HepG2 (cell line): Measurements from ENCODE around the gene CARS2. TPM values are rescaled to one million over a fixed set of nuclear protein-coding genes. Genes with fewer than 3 reads are reported as not detected.
A peak's percentile ranks its signal among the peaks of the same experiment; 100 is the strongest.

Experiments used
- ATAC-seq: fragments of 200-7000 bp; cut with Tn5 transposase; 3 replicates; pipeline ENCODE4 v1.9.1; 2020; ENCODE audit warnings: mild to moderate bottlenecking, moderate library complexity
- BruUV-seq: library from RNA; stranded (reverse); fragments of 400-500 nt; replicated peaks from 2 replicates; lab custom pipeline; 2021; lab: Mats Ljungman, UMichigan
- CTCF ChIA-PET: fragments of 300-600 bp; formaldehyde crosslinking; extraction: SDS; loops from one replicate; lab custom pipeline; 2021; ENCODE audit warnings: low total read pairs, inconsistent platforms, low intra/inter-chr PET ratio; lab: Yijun Ruan, JAX
- POLR2A ChIA-PET: fragments of 350-600 bp; sonication (Branson Sonifier 250); formaldehyde crosslinking; loops from one replicate; lab custom pipeline; 2020; ENCODE audit warnings: antibody characterized with exemption, inconsistent platforms; lab: Yijun Ruan, JAX
- DNase-seq: peaks from one replicate; pipeline ENCODE4 v3.0.0-alpha.2; 2015; ENCODE audit warnings: low spot score
- FAIRE-seq: peaks from 3 replicates; lab custom pipeline; 2011; peaks lifted over from hg19 to GRCh38; lab: Jason Lieb, UNC
- H2AFZ ChIP-seq: one replicate; pipeline ENCODE4 v1.6.1; 2011; ENCODE audit warnings: low read length, inconsistent platforms
- H3K27ac ChIP-seq: fragments of 300-600 bp; 3 replicates; pipeline ENCODE4 v1.8.0; 2011; ENCODE audit warnings: mixed run types, mild to moderate bottlenecking, mixed read lengths, low read length, inconsistent platforms; ENCODE audit not compliant: insufficient read depth; ENCODE audit errors: extremely low read length
- H3K27me3 ChIP-seq, 2 experiments: fragments of 200-600 bp in 1 of 2; 2 replicates in 1 of 2; 3 replicates in 1 of 2; pipeline versions ENCODE4 v1.6.0 to v1.8.0; 2011; ENCODE audit warnings: low read length in 2 of 2, mild to moderate bottlenecking in 2 of 2, moderate library complexity in 2 of 2, inconsistent platforms in 1 of 2; ENCODE audit not compliant: insufficient read depth in 2 of 2, control insufficient read depth in 1 of 2
- H3K36me3 ChIP-seq, 2 experiments: fragments of 200-600 bp in 1 of 2; replicated peaks in 1 of 2; 2 replicates in 1 of 2; 3 replicates in 1 of 2; pipeline versions ENCODE4 v1.5.1 to v1.8.0; 2011; ENCODE audit warnings: low read length in 2 of 2, inconsistent platforms in 1 of 2; ENCODE audit not compliant: insufficient read depth in 2 of 2, control insufficient read depth in 1 of 2
- H3K4me1 ChIP-seq: 2 replicates; pipeline ENCODE4 v1.5.1; 2012; ENCODE audit warnings: low read length, inconsistent platforms; ENCODE audit not compliant: insufficient read depth
- H3K4me2 ChIP-seq: 2 replicates; pipeline ENCODE4 v1.6.0; 2011; ENCODE audit warnings: low read depth, low read length, inconsistent platforms
- H3K4me3 ChIP-seq, 3 experiments: fragments of 200-600 bp in 1 of 3; sonication (generic), shearing (Covaris generic) in 1 of 3; replicated peaks in 1 of 3; 2 replicates each; pipeline ENCODE4 v1.5.1; 2011 to 2016; ENCODE audit warnings: low read length in 3 of 3, inconsistent platforms in 2 of 3, low read depth in 2 of 3, mild to moderate bottlenecking in 2 of 3, control low read depth in 1 of 3, mixed read lengths in 1 of 3; ENCODE audit not compliant: insufficient read depth in 1 of 3
- H3K79me2 ChIP-seq: one replicate; pipeline ENCODE4 v1.6.1; 2011; ENCODE audit warnings: low read length, inconsistent platforms; ENCODE audit not compliant: insufficient read depth
- H3K9ac ChIP-seq: 2 replicates; pipeline ENCODE4 v1.6.0; 2011; ENCODE audit warnings: mild to moderate bottlenecking, low read depth, low read length, inconsistent platforms; ENCODE audit not compliant: insufficient read depth
- H3K9me3 ChIP-seq: 2 replicates; pipeline ENCODE4 v1.5.1; 2012; ENCODE audit warnings: mild to moderate bottlenecking, low read length
- H4K20me1 ChIP-seq: 2 replicates; pipeline ENCODE4 v1.6.0; 2011; ENCODE audit warnings: inconsistent platforms, mild to moderate bottlenecking, low read length, moderate library complexity; ENCODE audit not compliant: insufficient read depth
- AGO2 ChIP-seq: fragments of 200-400 bp; formaldehyde crosslinking; optimal IDR thresholded peaks from 2 replicates; pipeline ENCODE3; 2017; ENCODE audit warnings: mild to moderate bottlenecking, low read depth, low read length, moderate library complexity
- CENPT ChIP-seq: sonication (generic); formaldehyde crosslinking; IDR thresholded peaks from 2 replicates; pipeline ENCODE4 v1.8.0; 2022; ENCODE audit warnings: low read depth, mild to moderate bottlenecking, moderate library complexity, missing genetic modification reagents
- IKZF1 ChIP-seq: fragments of 450-650 bp; IDR thresholded peaks from 2 replicates; pipeline ENCODE4 v1.7.1; 2016
- PRDM10 ChIP-seq: sonication (generic); formaldehyde crosslinking; IDR thresholded peaks from 2 replicates; pipeline ENCODE4 v1.4.0; 2020; ENCODE audit warnings: low read depth, missing genetic modification reagents
- ZNF264 ChIP-seq: sonication (generic); formaldehyde crosslinking; IDR thresholded peaks from 2 replicates; pipeline ENCODE4 v1.4.0; 2020; ENCODE audit warnings: missing genetic modification reagents
- ZNF331 ChIP-seq: sonication (generic); formaldehyde crosslinking; IDR thresholded peaks from 2 replicates; pipeline ENCODE4 v1.4.0; 2020; ENCODE audit warnings: missing genetic modification reagents
- WGBS: methylation state at CpG from one replicate; pipeline ENCODE4 v1.1.6; 2017; ENCODE audit warnings: low lambda C conversion rate; 5-methylcytosine and 5-hydroxymethylcytosine counted together
- in situ Hi-C: cut with HindIII; loops from 2 replicates; pipeline ENCODE4 v1.10.0; 2017; ENCODE audit warnings: low pct_unique_long_range_greater_than_20kb; ENCODE audit not compliant: extremely low pct_ligation_motif_present
- intact Hi-C: fragments of 100-400 bp; cut with micrococcal nuclease; formaldehyde crosslinking; loops from one replicate; pipeline ENCODE4 v1.10.0; 2022; ENCODE audit not compliant: unreplicated experiment
- polyA plus RNA-seq, 8 experiments: library from polyadenylated mRNA; depleted of rRNA in 3 of 8; stranded (reverse) in 7 of 8; unstranded in 1 of 8; fragments of >200 nt; fragmentation: Illumina TruSeq in 4 of 8; extraction: Trizol in 4 of 8; gene quantifications; 2 replicates each; pipeline versions ENCODE4 v1.2.1 to v1.2.3, GENCODE V29; 2011 to 2016; ENCODE audit warnings: low read depth in 4 of 8, missing spikeins in 1 of 8, mixed read lengths in 1 of 8; ENCODE audit not compliant: insufficient read depth in 1 of 8
- total RNA-seq, 5 experiments: library from RNA; depleted of rRNA; stranded (reverse); fragments of >200 nt; fragmentation: Illumina TruSeq; extraction: Trizol; gene quantifications; 2 replicates each; pipeline ENCODE4 v1.2.3, GENCODE V29; 2016; ENCODE audit warnings: low read depth in 1 of 5

CARS2 gene
- total and polyA plus RNA-seq, 2 of the 13 experiments (the other 11 are each of a cell fraction or from before 2014, with no cell fraction given) = 41.1 to 59.3 TPM

GRCh38 chr13:110642291-110642981 lies 63.5 kb downstream of the CARS2 start:
- no peaks in the 10 kb centered on the region for H3K79me2 ChIP-seq
- CTCF ChIA-PET = no interaction called here
- no peak for TF ChIP-seq CENPT (CRISPR knock-in tag)
- TF ChIP-seq ZNF331 (CRISPR knock-in tag) = no peak
- no peak for TF ChIP-seq IKZF1
- TF ChIP-seq ZNF264 (CRISPR knock-in tag) = no peak
- peak; percentile 86 for TF ChIP-seq AGO2
- TF ChIP-seq PRDM10 (CRISPR knock-in tag) = no peak
- H3K36me3 ChIP-seq = peaks cover 12 to 60% of the 10 kb centered on the region in 2 experiments; a peak in 4 of 5 replicates
- 97% methylated on average over 25 of the region's 40 CpGs for WGBS
- H3K4me3 ChIP-seq = no peak overlapping the region
- no peak overlapping the region for H3K27ac ChIP-seq
- in situ Hi-C loops (no loop called here), intact Hi-C loops (no loop called here)
- H3K9ac ChIP-seq = no peak overlapping the region
- POLR2A ChIA-PET = no interaction called here
- BruUV-seq = no TSS peak
- H4K20me1 ChIP-seq = peaks cover 4% of the 10 kb centered on the region
- H3K27me3 ChIP-seq = no peaks in the 10 kb centered on the region
- no peaks in the 10 kb centered on the region for H3K9me3 ChIP-seq
- H3K4me1 ChIP-seq = no peaks in the 10 kb centered on the region
- H2AFZ ChIP-seq = no peak overlapping the region
- ATAC-seq (no peak), FAIRE-seq (no peak), DNase-seq (no peak)
- no peak overlapping the region for H3K4me2 ChIP-seq
